ENCODE data around the gene KCNK17.

KCNK17 gene

GRCh38 chr6:39281312-39281980 lies 32.8 kb downstream of the KCNK17 start:
- DNase-seq (ENCODE audit: low spot score), result no peak
- no peak for TF ChIP-seq CTCF (IDR thresholded peaks at IDR 0.05)
- H3K4me3 ChIP-seq, result no peak overlapping the region
- no peak overlapping the region for H3K27ac ChIP-seq

GRCh38 chr6:39280247-39280731 lies 33.9 kb downstream of the KCNK17 start:
- Histone ChIP-seq H3K27ac (no peak overlapping the region), H3K4me3 (no peak overlapping the region)
- no peak for DNase-seq (ENCODE audit: low spot score)
- no peak for TF ChIP-seq CTCF (IDR thresholded peaks at IDR 0.05)

- Histone ChIP-seq H3K4me3 (no peak overlapping the region), H3K27ac (no peak overlapping the region)
- DNase-seq (ENCODE audit: low spot score), result no peak
- TF ChIP-seq CTCF (IDR thresholded peaks at IDR 0.05), result no peak
Measured at GRCh38 chr6:39279539-39279938, 34.7 kb downstream of the KCNK17 start.

GRCh38 chr6:39276379-39276995 lies 37.7 kb downstream of the KCNK17 start:
- no peak overlapping the region for H3K27ac ChIP-seq

GRCh38 chr6:39274903-39275302 lies 39.3 kb downstream of the KCNK17 start:
- no peak overlapping the region for H3K4me3 ChIP-seq
- no peak overlapping the region for H3K27ac ChIP-seq
- no peak for DNase-seq (ENCODE audit: low spot score)
- TF ChIP-seq CTCF (IDR thresholded peaks at IDR 0.05), result no peak

More at GRCh38 chr6:39276379-39276995, 37.7 kb downstream of the KCNK17 start:
- no peak overlapping the region for H3K4me3 ChIP-seq
- no peak for DNase-seq (ENCODE audit: low spot score)
- TF ChIP-seq CTCF (IDR thresholded peaks at IDR 0.05), result no peak

- no peak for DNase-seq (ENCODE audit: low spot score)
- H3K4me3 ChIP-seq, result no peak overlapping the region
- no peak for TF ChIP-seq CTCF (IDR thresholded peaks at IDR 0.05)
- H3K27ac ChIP-seq, result no peak overlapping the region
Measured at GRCh38 chr6:39274471-39274870, 39.7 kb downstream of the KCNK17 start.

GRCh38 chr6:39273406-39273821 lies 40.8 kb downstream of the KCNK17 start:
- no peak for DNase-seq (ENCODE audit: low spot score)
- Histone ChIP-seq H3K4me3 (no peak overlapping the region), H3K27ac (no peak overlapping the region)
- no peak for TF ChIP-seq CTCF (IDR thresholded peaks at IDR 0.05)
